ENCODE results near the gene WWP2.
"Not testable (repeated sequence)": the region's sequence is repeated elsewhere in the genome, so short reads cannot be mapped to it uniquely, and the experiment has no call there.

The WWP2 gene

GRCh38 chr16:69952116-69952515 lies 190.0 kb downstream of the WWP2 start:
- not testable (repeated sequence) for DNase-seq

GRCh38 chr16:69952572-69953355 lies 190.6 kb downstream of the WWP2 start:
- not testable (repeated sequence) for DNase-seq

GRCh38 chr16:69954241-69954640 lies 192.1 kb downstream of the WWP2 start:
- not testable (repeated sequence) for DNase-seq

- not testable (repeated sequence) for DNase-seq
Observed at GRCh38 chr16:69963312-69963711, 201.2 kb downstream of the WWP2 start.

- not testable (repeated sequence) for DNase-seq
Observed at GRCh38 chr16:69964960-69965660, 203.0 kb downstream of the WWP2 start.

- DNase-seq, result not testable (repeated sequence)
Observed at GRCh38 chr16:69965661-69966054, 203.5 kb downstream of the WWP2 start.

- not testable (repeated sequence) for DNase-seq
Observed at GRCh38 chr16:69967688-69968087, 205.6 kb downstream of the WWP2 start.

- not testable (repeated sequence) for DNase-seq
Observed at GRCh38 chr16:69968125-69968524, 206.0 kb downstream of the WWP2 start.

GRCh38 chr16:69969657-69970056 lies 207.5 kb downstream of the WWP2 start:
- DNase-seq, result not testable (repeated sequence)

GRCh38 chr16:69972120-69972519 lies 210.0 kb downstream of the WWP2 start:
- DNase-seq, result not testable (repeated sequence)

- DNase-seq, result not testable (repeated sequence)
Observed at GRCh38 chr16:69972935-69973334, 210.8 kb downstream of the WWP2 start.

GRCh38 chr16:69985196-69985595 lies 223.1 kb downstream of the WWP2 start:
- not testable (repeated sequence) for DNase-seq
